Ammon's horn (tissue), 1 donor: Measurements from ENCODE around the gene STK10.

ENCODE experiments used
- DNase-seq: peaks from one replicate; pipeline ENCODE4 v3.0.0-alpha.2; 2016; ENCODE audit warnings: low spot score

Gene STK10

GRCh38 chr5:172088801-172089200 is 99.2 kb downstream of the STK10 start:
- DNase-seq: no peak

DNA sequence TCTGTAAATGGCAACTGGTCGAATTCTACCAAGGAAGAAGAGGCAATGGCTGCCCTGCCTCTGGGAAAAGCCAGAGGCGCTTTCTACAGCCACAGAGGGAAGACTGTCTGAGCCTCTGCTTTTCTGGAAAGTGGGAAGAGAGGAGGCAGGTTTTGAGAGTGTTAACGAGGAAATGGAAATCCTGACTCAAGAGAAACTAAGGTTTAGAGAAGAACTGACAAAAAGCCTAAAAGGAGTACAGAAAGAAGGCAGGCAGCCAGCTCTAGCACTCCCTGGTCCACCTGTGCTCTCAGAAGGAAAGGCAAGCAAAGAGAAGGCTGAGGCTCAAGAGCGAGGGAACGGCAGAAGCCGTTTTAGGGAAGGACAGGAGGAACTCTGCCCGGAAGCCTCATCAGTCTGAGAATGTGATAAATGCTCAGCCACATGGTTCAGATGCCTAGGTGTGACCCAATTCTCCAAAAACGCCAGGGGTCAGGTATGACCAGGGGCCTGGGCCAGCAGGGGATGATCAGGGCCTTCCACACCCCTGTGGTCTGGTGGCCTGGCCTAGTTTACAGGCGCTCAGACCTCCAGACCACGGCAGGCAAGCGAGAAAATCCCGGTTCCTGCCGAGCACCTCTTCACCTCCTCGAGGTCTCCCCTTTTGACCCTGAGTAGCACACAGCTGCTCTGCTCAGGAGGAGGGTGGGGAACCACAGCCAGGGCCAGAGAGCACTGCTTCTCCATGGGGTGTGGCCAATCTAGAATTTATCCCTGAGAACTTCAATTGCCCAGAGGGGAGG is 101.6 kb downstream of the STK10 start:
- no peak for DNase-seq

DNA sequence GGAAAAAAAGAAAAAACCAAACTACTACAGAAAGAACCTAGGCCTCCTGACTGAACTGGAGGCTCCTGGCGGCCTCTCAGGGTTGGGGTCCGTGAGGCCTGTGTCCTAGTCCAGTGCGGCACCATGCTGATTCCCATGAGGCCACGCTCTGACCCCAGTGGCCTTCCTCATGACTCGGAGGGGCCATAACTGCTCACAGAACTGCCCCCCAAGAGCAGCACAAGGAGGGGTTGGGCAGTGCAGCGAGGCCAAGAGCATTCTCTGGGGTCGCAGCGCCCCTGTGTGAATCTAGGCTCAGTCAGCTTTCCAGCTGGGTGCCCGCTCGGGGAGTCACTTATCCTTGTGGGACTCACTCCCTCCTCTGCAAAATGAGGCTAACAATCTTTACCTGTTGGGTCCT is 102.3 kb downstream of the STK10 start:
- DNase-seq: no peak

- DNase-seq: no peak
Measured at GRCh38 chr5:172082180-172082579, 105.8 kb downstream of the STK10 start.

- no peak for DNase-seq
Measured at GRCh38 chr5:172079876-172080275, 108.1 kb downstream of the STK10 start.

DNA sequence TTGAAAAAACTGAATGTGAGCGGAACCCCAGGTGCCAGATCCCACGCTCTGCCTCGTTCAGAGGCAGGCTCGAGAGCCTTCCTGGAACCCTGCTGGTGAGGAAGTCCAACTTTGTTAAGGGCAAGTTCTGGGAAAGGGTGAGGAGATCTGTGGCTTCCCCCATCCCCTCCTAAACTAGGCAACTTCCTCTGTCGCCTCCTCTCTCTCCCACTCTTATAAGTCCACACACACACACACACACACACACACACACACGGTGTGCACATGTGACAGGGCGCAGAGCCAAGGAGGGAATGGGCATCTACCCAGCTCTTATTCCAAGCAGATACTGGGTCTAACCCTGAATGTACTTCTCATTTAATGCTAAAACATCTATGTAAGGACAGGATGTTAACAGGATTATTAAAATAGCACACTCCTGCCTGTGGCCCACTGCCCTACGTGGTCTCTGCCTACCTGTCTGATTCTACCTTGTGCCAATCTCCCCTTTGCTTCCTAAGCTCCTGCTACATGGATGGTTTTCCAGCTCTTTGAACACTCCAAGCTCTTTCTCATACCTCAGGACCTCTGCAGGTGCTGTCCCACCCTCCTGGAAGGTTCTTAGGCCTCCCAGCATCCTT is 109.2 kb downstream of the STK10 start:
- DNase-seq: peak; percentile 49

GRCh38 chr5:172077664-172078425 is 110.2 kb downstream of the STK10 start:
- peak; percentile 23 for DNase-seq

GRCh38 chr5:172076761-172077244 is 111.2 kb downstream of the STK10 start:
- no peak for DNase-seq

DNA sequence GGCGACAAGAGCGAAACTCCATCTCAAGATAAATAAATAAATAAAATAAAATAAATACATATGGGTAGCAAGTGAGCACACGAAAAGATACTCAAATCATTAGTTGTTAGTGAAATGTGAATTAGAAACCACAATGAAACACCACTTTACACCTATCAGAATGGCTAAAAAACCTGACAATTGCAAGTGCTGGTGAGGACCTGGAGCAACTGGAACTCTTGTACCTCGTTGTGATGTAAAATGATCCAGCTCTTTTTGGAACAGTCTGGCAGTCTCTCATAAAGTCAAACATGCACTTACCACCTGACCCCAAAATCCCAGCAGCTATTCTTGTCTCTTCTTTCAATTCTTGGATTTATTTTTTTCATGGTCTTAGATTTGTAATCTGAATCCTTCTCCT is 112.4 kb downstream of the STK10 start:
- DNase-seq: no peak

GRCh38 chr5:172074896-172075295 is 113.1 kb downstream of the STK10 start:
- DNase-seq: no peak

- DNase-seq: no peak
Measured at GRCh38 chr5:172071309-172071875, 116.6 kb downstream of the STK10 start.

DNA sequence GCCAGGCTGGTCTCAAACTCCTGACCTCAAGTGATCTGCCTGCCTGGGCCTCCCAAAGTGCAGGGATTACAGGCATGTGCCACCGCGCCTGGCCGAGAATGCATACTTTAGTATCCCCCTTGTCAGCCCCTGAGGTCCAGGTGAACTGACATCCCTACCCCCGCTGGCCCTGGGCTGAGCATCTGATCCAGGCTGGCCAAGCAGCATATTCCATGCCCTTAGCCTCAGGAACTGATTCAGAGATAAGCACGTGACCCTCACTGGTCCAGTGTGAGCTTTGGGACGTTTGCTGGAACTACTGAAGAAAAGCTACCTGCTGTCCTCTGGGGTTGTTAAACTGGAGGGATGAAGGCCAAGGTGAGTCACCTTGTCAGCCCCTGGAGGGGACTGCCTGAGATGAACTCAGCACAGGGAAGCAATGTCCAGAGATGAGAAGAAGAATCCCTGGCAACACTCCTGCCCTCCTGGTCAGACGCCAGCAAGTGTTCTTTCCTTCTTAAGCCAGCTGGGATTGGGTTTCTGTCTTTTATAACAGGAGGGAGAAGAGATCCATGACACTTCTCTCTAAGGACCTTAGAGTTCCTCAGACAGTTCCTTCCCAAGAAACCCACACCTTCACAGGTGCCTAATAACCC is 122.5 kb downstream of the STK10 start:
- DNase-seq: no peak

GRCh38 chr5:172064766-172065165 is 123.3 kb downstream of the STK10 start:
- no peak for DNase-seq

DNA sequence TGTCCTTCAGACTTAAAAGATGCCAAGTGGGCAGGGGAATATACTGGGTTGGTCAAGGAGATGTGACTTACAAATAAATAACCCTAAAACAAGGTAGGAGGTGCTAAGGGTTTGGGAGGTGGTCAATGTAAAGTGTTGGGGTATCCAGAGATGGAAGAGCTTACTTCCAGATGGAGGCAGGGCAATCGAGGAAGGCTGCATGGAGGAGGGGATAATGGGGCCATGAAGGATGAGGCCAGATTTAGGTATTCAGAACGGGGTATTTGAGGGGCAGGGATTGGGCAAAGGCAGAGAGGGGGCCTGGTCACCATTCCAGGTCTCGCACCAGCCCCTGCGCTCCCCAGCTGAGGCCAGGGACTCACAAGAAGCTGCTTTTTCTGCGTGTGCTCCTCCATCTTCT is 123.7 kb downstream of the STK10 start:
- DNase-seq: no peak

DNA sequence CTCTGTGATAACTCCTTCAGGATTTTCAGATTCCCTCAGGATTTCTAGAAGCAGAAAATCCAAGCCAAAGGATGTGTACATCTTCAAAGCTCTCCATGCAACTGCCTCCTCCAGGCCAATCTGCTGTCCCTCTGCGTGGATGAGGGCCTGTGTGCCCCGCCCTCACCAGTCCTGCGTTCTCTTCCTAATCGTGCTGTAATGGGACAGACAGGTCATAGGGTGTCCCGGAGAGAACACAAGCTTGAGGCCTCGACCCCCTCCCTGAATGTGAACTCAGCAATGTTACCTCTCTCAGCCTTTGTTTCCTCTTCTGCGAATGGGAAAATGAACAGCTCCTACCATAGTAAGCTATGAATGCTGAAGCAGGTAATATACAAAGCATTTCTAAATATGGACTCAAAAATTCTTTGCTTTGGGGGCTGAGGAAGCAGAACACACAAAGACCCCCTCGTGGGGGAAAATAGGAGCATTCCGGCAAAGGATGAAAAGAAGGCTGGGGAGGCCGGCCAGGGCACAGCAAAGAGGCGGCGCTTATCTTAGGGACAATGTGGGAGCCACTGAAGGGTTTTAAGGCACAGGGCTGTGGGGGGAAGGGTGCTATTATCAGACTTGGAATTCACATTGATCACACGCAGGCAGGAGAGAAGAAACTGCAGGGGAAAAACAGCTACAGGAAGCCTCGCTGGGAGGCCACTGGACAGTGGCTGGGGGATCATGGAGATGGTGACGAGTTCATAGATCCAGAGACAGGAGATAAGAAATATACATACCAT is 124.4 kb downstream of the STK10 start:
- DNase-seq: no peak

DNA sequence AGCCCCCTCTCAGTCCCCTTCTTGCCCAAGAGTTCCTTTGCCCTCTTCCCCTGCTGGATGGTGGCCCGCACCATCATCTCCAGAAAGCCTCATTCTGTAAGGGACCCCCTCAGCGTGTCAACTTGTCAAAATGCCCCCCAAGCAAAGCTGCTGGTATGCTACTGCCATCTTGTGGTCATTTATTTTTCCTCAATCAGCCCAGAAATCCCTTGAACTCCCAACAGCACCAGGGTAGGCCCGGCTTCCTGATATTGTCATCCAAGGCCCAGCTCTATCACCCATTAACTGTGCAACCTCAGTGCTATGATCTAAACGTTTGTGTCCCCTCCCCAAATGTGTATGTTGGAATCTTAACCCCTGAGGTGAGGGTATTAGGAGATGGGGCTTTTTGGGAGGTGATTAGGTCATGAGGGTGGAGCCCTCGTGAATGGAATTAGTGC is 128.3 kb downstream of the STK10 start:
- DNase-seq: no peak

DNA sequence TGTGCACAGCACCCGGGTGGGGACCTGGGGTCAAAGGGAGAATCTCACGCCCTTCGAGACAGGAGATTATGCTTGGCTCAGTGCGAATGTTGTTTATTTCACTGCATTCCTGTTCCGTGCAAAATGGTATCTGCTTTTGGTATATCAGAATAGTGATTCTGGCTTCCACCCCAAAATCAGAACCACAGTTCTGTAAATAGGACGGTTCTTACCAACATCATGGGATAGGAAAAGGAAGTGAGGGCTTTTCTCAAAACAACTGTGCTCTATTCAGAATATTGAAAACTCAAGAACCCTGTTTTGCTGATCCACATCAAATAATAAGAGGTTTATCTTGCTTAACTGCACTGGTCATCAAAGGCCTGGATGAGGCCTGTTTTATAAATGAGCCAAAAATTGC is 129.9 kb downstream of the STK10 start:
- no peak for DNase-seq

GRCh38 chr5:172055996-172056395 is 132.0 kb downstream of the STK10 start:
- no peak for DNase-seq

DNA sequence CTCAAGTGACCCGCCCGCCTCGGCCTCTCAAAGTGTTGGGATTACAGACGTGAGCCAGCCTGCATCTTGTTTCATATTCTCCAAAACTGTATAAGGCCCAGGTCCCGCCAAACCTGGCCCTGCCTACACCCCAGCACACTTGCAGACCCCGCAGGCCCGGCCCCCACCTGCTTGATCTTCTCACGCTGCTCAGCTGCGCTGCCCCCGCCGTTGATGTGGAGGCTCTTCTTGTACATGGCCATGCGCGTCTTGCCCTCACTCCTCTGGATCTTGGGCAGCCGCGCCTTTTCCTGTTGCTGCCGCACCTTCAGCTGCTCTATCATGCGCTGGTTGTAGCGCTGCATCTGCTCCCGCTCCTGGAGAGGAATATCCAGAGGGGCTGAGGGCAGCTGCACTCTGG is 132.6 kb downstream of the STK10 start:
- no peak for DNase-seq

- DNase-seq: no peak
Measured at GRCh38 chr5:172054611-172055153, 133.3 kb downstream of the STK10 start.
